ENCODE data around the gene DNAH8. TPM values are rescaled to one million over a fixed set of nuclear protein-coding genes. Genes with fewer than 3 reads are reported as not detected.

Gene DNAH8
- total RNA-seq, 1 donor from 2014 or later, result 0.03 TPM

DNA sequence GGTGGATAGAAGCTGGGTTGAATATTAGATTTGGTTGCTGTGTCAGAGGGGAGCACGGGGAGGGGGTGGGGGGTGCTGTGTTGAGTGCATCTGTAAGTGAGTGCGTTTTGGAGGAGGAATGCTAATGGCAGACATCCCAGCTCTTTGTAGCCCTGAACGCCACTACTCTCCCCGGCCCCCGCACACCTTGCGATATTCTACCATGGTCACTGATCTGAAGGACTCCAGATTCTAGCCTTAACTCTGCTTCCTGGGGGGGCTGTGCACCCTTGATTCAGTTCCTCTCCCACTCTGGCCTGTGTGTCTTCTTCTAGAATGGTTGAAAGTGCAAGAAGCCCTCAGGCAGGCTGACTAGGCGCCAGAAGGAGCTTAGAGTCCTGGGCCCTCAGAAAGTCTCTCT is 340.6 kb downstream of the DNAH8 start:
- Histone ChIP-seq H3K27ac (no peak overlapping the region), H3K36me3 (no peaks in the 10 kb centered on the region), H3K4me3 (no peak overlapping the region), H3K27me3 (ENCODE audit: low read depth) (no peaks in the 10 kb centered on the region), H3K4me1 (no peaks in the 10 kb centered on the region), H3K9me3 (no peaks in the 10 kb centered on the region)
- TF ChIP-seq, protein P1, sequence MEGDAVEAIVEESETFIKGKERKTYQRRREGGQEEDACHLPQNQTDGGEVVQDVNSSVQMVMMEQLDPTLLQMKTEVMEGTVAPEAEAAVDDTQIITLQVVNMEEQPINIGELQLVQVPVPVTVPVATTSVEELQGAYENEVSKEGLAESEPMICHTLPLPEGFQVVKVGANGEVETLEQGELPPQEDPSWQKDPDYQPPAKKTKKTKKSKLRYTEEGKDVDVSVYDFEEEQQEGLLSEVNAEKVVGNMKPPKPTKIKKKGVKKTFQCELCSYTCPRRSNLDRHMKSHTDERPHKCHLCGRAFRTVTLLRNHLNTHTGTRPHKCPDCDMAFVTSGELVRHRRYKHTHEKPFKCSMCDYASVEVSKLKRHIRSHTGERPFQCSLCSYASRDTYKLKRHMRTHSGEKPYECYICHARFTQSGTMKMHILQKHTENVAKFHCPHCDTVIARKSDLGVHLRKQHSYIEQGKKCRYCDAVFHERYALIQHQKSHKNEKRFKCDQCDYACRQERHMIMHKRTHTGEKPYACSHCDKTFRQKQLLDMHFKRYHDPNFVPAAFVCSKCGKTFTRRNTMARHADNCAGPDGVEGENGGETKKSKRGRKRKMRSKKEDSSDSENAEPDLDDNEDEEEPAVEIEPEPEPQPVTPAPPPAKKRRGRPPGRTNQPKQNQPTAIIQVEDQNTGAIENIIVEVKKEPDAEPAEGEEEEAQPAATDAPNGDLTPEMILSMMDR (IDR thresholded peaks at IDR 0.05), result no peak
- DNase-seq, result no peak
- intact Hi-C loops (cut with DNase I), result no loop called here
- ATAC-seq, result no peak

DNA sequence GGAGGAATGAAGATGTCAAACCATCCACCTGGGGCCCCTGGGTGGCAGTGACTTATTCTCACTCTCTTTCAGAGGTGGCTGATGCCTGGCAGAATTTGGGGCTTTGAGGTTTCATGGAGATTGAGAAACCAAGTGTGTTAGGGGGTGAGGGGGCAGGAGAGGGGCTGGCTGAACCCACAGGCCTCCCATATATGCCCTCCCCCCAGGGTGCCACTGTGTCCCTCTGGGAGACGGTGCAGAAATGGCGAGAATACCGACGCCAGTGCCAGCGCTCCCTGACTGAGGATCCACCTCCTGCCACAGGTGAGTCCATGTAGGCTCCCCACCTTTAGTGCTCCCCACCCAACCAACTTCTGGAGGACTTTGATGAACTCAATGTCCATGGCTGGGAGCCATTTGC is 341.1 kb downstream of the DNAH8 start:
- no peaks in the 10 kb centered on the region for H3K36me3 ChIP-seq
- H3K27ac ChIP-seq, result no peak overlapping the region
- TF ChIP-seq, protein P1 (IDR thresholded peaks at IDR 0.05), result no peak
- intact Hi-C loops (cut with DNase I), result no loop called here
- DNase-seq (no peak), ATAC-seq (no peak)
- no peaks in the 10 kb centered on the region for H3K4me1 ChIP-seq
- H3K4me3 ChIP-seq, result no peak overlapping the region
- H3K9me3 ChIP-seq, result no peaks in the 10 kb centered on the region
- H3K27me3 ChIP-seq (ENCODE audit: low read depth), result no peaks in the 10 kb centered on the region

DNA sequence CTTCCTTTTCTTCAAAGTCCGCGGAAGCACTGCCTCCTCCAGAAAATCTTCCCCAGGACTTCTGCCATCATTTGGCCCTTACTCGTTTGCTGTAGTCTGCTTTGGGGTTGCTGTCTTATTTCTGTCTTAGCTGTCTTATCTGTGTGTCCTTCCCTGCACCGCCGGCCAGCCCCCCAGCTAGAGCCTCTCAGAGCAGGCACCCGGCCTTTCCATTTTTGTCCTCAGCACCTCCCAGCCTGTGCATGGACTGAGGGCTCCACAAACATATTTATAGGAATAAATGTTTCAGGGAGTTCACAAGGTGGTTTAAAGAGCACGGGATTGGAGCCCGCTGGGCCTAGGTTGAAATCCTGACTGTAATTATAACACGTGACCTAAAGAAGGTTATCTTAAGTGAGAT is 341.6 kb downstream of the DNAH8 start:
- Histone ChIP-seq H3K4me3 (no peak overlapping the region), H3K9me3 (no peaks in the 10 kb centered on the region), H3K4me1 (no peaks in the 10 kb centered on the region), H3K27me3 (ENCODE audit: low read depth) (no peaks in the 10 kb centered on the region), H3K36me3 (no peaks in the 10 kb centered on the region), H3K27ac (no peak overlapping the region)
- intact Hi-C loops (cut with DNase I), result no loop called here
- ATAC-seq (no peak), DNase-seq (no peak)
- TF ChIP-seq, protein P1 (IDR thresholded peaks at IDR 0.05), result no peak

DNA sequence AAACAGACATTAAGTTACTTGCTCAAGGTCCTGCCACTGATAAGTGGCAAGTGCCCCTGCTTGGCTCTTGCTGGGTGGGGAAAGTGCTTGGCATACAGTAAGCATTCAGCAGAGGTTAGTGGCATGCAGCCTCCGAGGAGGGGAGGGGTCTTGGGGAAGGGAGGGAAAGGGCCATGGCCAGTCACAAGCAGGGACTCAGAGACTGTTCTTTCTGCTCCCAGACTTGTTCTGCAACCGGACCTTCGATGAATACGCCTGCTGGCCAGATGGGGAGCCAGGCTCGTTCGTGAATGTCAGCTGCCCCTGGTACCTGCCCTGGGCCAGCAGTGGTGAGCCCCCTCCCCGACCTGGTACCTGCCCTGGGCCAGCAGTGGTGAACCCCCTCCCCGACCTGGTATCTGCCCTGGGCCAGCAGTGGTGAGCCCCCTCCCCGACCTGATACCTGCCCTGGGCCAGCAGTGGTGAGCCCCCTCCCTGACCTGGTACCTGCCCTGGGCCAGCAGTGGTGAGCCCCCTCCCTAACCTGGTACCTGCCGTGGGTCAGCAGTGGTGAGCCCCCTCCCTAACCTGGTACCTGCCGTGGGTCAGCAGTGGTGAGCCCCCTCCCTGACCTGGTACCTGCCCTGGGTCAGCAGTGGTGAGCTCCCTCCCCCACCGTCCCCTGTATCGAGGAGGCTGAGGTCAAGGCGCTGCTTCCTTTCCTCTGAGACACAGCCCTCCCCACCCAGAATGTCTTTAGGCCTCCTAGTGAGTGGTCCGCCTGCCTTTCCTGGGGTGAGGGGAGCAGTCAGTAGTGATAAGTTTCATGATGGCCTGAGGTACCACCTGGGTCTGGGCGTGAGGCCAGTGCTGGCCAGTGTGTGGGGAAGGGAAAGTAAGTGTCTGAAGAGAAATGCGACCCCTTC is 342.4 kb downstream of the DNAH8 start:
- Histone ChIP-seq H3K9me3 (no peaks in the 10 kb centered on the region), H3K27ac (no peak overlapping the region), H3K27me3 (ENCODE audit: low read depth) (no peaks in the 10 kb centered on the region), H3K4me3 (no peak overlapping the region), H3K36me3 (no peaks in the 10 kb centered on the region), H3K4me1 (no peaks in the 10 kb centered on the region)
- no peak for DNase-seq
- TF ChIP-seq, protein P1 (IDR thresholded peaks at IDR 0.05), result no peak
- no peak for ATAC-seq
- intact Hi-C loops (cut with DNase I), result no loop called here

DNA sequence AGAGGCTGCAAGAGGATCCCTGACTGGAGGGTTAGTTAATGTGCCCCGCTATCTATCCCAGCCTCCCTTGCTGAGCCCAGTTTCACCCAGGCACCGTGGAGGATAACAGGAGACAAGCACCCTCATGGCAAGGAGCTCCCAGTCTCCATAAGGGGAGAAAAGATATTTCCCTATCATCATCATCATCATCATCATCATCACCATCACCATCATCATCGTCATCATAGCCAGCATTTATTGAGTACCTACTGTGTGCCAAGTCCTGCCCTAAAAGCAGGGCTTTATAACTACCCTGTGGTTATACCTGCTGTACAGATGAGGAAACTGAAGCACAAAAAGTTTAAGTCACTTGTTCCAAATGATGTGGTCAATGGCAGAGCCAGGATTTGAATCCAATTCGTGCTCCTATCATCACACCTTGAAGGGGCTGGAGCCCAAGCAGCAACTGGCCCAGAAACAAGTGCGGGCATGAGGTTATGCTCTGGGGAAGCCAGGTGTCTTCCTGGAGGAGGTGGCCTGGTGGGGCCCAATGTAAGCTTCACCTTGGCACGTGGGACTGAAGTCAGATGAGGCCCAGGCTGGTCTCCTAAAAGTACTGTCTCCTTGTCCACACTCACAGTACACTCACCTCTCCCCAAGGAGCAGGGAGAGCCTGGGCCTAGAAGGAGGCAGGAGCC is 343.5 kb downstream of the DNAH8 start:
- no peaks in the 10 kb centered on the region for H3K27me3 ChIP-seq (ENCODE audit: low read depth)

More for the DNA sequence above, 343.5 kb downstream of the DNAH8 start:
- Histone ChIP-seq H3K9me3 (no peaks in the 10 kb centered on the region), H3K27ac (no peak overlapping the region), H3K4me1 (no peaks in the 10 kb centered on the region), H3K36me3 (no peaks in the 10 kb centered on the region), H3K4me3 (no peak overlapping the region)
- DNase-seq, result no peak
- TF ChIP-seq, protein P1 (IDR thresholded peaks at IDR 0.05), result no peak
- no peak for ATAC-seq
- intact Hi-C loops (cut with DNase I), result no loop called here
